Mesothelial cell of epicardium (in vitro differentiated cells): Measurements from ENCODE around the gene RASL11B. TPM values are rescaled to one million over a fixed set of nuclear protein-coding genes. Genes with fewer than 3 reads are reported as not detected.

ENCODE experiments used
- DNase-seq, 2 experiments: peaks; one replicate each; pipeline ENCODE4 v3.0.0; 2021; ENCODE audit warnings: low spot score in 2 of 2; ENCODE audit not compliant: unreplicated experiment in 2 of 2
- H3K27ac Mint-ChIP-seq: 2 replicates; pipeline ENCODE4 v1.8.0; 2021; ENCODE audit warnings: mixed read lengths
- H3K27me3 Mint-ChIP-seq: 2 replicates; pipeline ENCODE4 v1.8.0; 2021; ENCODE audit warnings: low read depth, mixed read lengths
- H3K36me3 Mint-ChIP-seq: 2 replicates; pipeline ENCODE4 v1.8.0; 2021; ENCODE audit warnings: mixed read lengths
- H3K4me1 Mint-ChIP-seq: 2 replicates; pipeline ENCODE4 v1.8.0; 2021; ENCODE audit warnings: mixed read lengths
- H3K4me3 Mint-ChIP-seq: 2 replicates; pipeline ENCODE4 v1.8.0; 2021; ENCODE audit warnings: mild to moderate bottlenecking, moderate library complexity, mixed read lengths
- H3K9me3 Mint-ChIP-seq: 2 replicates; pipeline ENCODE4 v1.8.0; 2021; ENCODE audit warnings: mixed read lengths
- total RNA-seq: library from RNA; stranded (reverse); gene quantifications from 3 replicates; pipeline ENCODE4 v1.2.1, GENCODE V29; 2021
- TF ChIP-seq, protein P1 (sequence below): fragments of 200-600 bp; sonication (generic); IDR thresholded peaks from one replicate; pipeline ENCODE4 v1.5.0; 2021; ENCODE audit warnings: antibody characterized with exemption; ENCODE audit not compliant: unreplicated experiment

The RASL11B gene
- total RNA-seq, 1 donor from 2014 or later: 26.1 TPM

- no peaks in the 10 kb centered on the region for H3K27me3 Mint-ChIP-seq
- H3K9me3 Mint-ChIP-seq: peaks cover 8% of the 10 kb centered on the region
- no peak for DNase-seq
- peaks cover 30% of the 10 kb centered on the region for H3K4me1 Mint-ChIP-seq
- TF ChIP-seq, protein P1, sequence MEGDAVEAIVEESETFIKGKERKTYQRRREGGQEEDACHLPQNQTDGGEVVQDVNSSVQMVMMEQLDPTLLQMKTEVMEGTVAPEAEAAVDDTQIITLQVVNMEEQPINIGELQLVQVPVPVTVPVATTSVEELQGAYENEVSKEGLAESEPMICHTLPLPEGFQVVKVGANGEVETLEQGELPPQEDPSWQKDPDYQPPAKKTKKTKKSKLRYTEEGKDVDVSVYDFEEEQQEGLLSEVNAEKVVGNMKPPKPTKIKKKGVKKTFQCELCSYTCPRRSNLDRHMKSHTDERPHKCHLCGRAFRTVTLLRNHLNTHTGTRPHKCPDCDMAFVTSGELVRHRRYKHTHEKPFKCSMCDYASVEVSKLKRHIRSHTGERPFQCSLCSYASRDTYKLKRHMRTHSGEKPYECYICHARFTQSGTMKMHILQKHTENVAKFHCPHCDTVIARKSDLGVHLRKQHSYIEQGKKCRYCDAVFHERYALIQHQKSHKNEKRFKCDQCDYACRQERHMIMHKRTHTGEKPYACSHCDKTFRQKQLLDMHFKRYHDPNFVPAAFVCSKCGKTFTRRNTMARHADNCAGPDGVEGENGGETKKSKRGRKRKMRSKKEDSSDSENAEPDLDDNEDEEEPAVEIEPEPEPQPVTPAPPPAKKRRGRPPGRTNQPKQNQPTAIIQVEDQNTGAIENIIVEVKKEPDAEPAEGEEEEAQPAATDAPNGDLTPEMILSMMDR: no peak
- peaks cover 9% of the 10 kb centered on the region for H3K36me3 Mint-ChIP-seq
- H3K27ac Mint-ChIP-seq: no peak overlapping the region
- no peak overlapping the region for H3K4me3 Mint-ChIP-seq
These were observed 29.6 kb downstream of the RASL11B start for GRCh38 chr4:52891743-52892142.

DNA sequence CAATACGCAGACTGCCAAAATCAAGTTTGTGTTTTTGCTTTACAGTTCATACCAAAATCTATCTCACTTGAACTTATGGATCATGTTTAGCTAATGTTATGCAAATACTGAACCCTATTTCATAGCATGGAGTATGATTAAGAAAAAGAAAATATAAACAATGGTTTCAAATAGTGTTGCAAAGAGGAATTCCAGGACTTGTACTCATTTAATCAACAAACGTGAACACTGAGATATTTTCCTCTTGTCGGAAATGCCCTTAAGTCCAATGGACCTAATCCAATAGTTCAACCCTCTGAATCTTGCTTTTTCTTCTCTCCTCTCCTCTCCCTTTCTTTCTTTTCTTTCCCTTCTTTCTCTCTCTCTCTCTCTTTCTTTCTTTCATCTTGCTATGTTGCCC lies 30.8 kb downstream of the RASL11B start:
- peaks cover 16% of the 10 kb centered on the region for H3K36me3 Mint-ChIP-seq
- peaks cover 8% of the 10 kb centered on the region for H3K9me3 Mint-ChIP-seq
- no peaks in the 10 kb centered on the region for H3K27me3 Mint-ChIP-seq
- TF ChIP-seq, protein P1: no peak
- no peak overlapping the region for H3K4me3 Mint-ChIP-seq
- DNase-seq: no peak
- peaks cover 30% of the 10 kb centered on the region for H3K4me1 Mint-ChIP-seq
- H3K27ac Mint-ChIP-seq: peak overlapping the region; percentile 4

DNA sequence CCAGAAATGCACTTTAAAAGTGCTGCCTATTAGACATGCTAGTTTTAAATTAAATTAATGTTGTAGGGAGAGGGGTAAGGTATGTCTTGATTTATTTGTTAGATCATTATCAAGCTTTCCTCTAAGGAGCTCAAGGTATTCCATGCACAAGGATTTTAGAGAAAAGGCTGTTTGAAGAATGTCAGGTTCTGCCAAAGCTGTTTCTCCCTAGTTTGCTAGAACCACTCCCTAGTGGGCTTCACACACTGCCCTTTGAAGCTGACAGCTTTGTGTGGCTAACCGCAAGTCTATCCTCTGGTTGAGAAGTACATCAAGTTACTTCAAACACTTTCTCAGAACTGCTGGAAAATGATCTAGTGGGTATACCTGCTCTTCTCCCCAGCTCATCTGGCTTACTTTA lies 32.3 kb downstream of the RASL11B start:
- Mint-ChIP-seq H3K9me3 (peaks cover 16% of the 10 kb centered on the region), H3K27me3 (no peaks in the 10 kb centered on the region), H3K27ac (peak overlapping the region; percentile 45), H3K4me1 (peaks cover 29% of the 10 kb centered on the region), H3K4me3 (no peak overlapping the region), H3K36me3 (peaks cover 19% of the 10 kb centered on the region)
- TF ChIP-seq, protein P1: no peak
- no peak for DNase-seq

GRCh38 chr4:52903273-52903672 lies 41.2 kb downstream of the RASL11B start:
- TF ChIP-seq, protein P1: no peak
- Mint-ChIP-seq H3K9me3 (peaks cover 14% of the 10 kb centered on the region), H3K36me3 (peaks cover 18% of the 10 kb centered on the region), H3K4me3 (no peak overlapping the region), H3K4me1 (peaks cover 28% of the 10 kb centered on the region), H3K27me3 (no peaks in the 10 kb centered on the region), H3K27ac (no peak overlapping the region)
- DNase-seq: no peak

GRCh38 chr4:52904421-52904820 lies 42.3 kb downstream of the RASL11B start:
- Mint-ChIP-seq H3K4me3 (no peak overlapping the region), H3K9me3 (peaks cover 5% of the 10 kb centered on the region), H3K27ac (no peak overlapping the region), H3K4me1 (peaks cover 32% of the 10 kb centered on the region), H3K36me3 (peaks cover 14% of the 10 kb centered on the region), H3K27me3 (no peaks in the 10 kb centered on the region)
- TF ChIP-seq, protein P1: no peak
- no peak for DNase-seq

DNA sequence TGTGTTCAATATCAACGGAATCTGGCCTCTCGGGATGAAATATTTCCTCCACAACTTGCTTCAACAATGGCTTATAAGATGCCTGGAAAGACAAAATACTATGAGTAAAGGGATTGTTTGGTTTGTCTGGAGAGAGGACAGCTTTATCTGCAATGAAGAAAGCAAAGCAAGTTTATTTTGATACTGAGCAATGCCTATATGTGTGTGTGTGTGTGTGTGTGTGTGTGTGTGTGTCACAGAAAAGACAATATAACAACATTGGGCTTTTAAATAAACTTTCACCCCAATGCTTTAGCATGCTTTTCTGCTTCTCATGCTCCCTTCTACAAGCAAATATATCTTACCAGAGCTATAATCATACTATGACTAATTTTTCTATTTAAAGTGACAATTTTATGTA lies 45.4 kb downstream of the RASL11B start:
- Mint-ChIP-seq H3K4me3 (no peak overlapping the region), H3K27me3 (no peaks in the 10 kb centered on the region), H3K9me3 (no peaks in the 10 kb centered on the region), H3K4me1 (peaks cover 44% of the 10 kb centered on the region), H3K36me3 (no peaks in the 10 kb centered on the region), H3K27ac (peak overlapping the region; percentile 35)
- TF ChIP-seq, protein P1: no peak
- no peak for DNase-seq
